Muscle of leg (tissue), 11 donors: ENCODE data around the gene SETX. TPM values are rescaled to one million over a fixed set of nuclear protein-coding genes. Genes with fewer than 3 reads are reported as not detected.
A peak's percentile ranks its signal among the peaks of the same experiment; 100 is the strongest.

Experiments used
- DNase-seq: peaks from one replicate; pipeline ENCODE4 v3.0.0; 2013
- H3K27ac ChIP-seq: one replicate; pipeline ENCODE4 v1.5.1; 2013; ENCODE audit warnings: mild to moderate bottlenecking, low read length, control low read depth
- H3K27me3 ChIP-seq: one replicate; pipeline ENCODE4 v1.6.1; 2013; ENCODE audit warnings: low read length; ENCODE audit not compliant: control insufficient read depth, insufficient read depth
- H3K36me3 ChIP-seq: one replicate; pipeline ENCODE4 v1.6.1; 2013; ENCODE audit warnings: low read length; ENCODE audit not compliant: control insufficient read depth, insufficient read depth
- H3K4me1 ChIP-seq: one replicate; pipeline ENCODE4 v1.6.1; 2013; ENCODE audit warnings: low read length; ENCODE audit not compliant: control insufficient read depth, insufficient read depth
- H3K4me3 ChIP-seq: one replicate; pipeline ENCODE4 v1.5.1; 2013; ENCODE audit warnings: low read length, control low read depth
- H3K9me3 ChIP-seq: replicated peaks from 2 replicates; pipeline ENCODE4 v1.6.1; 2013; ENCODE audit warnings: low read depth, low read length; ENCODE audit not compliant: control insufficient read depth
- WGBS: methylation state at CpG from one replicate; pipeline ENCODE4 v1.1.5; 2013; ENCODE audit warnings: missing lambda C conversion rate; ENCODE audit not compliant: insufficient coverage; 5-methylcytosine and 5-hydroxymethylcytosine counted together
- polyA plus RNA-seq, 8 donors: library from polyadenylated mRNA; unstranded; fragments of 120-200 nt; gene quantifications; one replicate each; pipeline versions ENCODE4 v1.2.1 to v1.2.3, GENCODE V29; 2013; ENCODE audit warnings: inconsistent platforms in 1 of 8, low replicate concordance in 1 of 8; ENCODE audit not compliant: insufficient read length in 8 of 8, insufficient read depth in 1 of 8
- total RNA-seq: library from RNA; stranded (reverse); fragments of 120-200 nt; gene quantifications from one replicate; pipeline ENCODE4 v1.2.4, GENCODE V29; 2013

SETX gene
- total and polyA plus RNA-seq, 9 donors = 24.4 to 37.5 (median 29.7) TPM

DNA sequence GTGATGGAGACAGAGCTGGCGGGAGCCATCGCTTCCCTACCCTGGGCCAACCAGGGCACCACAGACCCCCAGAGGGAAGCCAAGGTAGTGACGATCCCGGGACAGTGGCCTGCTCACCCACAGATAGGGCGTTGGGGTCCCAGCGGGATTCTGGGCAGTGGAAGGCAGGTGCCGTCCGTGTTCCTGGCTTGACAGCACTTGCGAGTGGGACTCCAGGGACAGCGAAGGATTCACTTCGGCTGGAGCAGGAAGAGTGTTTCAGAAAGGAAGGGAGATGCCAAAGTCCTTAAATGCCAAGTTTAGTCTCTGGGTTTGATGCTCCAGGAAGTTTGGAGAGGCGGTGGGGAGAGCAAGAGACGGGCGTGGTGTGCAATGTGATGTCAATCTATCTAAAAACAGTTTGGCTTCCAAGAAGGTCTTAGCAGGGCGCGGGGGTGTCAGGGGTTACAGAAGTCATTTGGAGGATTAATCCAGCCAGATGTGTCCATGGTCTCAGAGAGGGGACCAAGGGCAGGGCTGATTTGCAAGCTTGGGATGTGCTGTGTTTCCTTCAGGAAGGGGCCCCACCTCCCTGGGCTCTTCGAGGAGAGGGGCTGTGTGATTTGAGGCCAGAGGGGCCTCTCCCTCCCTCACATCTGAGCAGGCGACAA, 118.0 kb downstream of the SETX start:
- Histone ChIP-seq H3K27me3 (peaks cover 67% of the 10 kb centered on the region), H3K4me3 (no peak overlapping the region), H3K4me1 (peaks cover 34% of the 10 kb centered on the region), H3K9me3 (no peaks in the 10 kb centered on the region), H3K27ac (no peak overlapping the region), H3K36me3 (no peaks in the 10 kb centered on the region)
- no peak for DNase-seq
- 37% methylated on average over 17 of the region's 18 CpGs for WGBS

- Histone ChIP-seq H3K9me3 (no peaks in the 10 kb centered on the region), H3K27ac (no peak overlapping the region), H3K27me3 (peaks cover 61% of the 10 kb centered on the region), H3K4me3 (no peak overlapping the region), H3K4me1 (peaks cover 29% of the 10 kb centered on the region), H3K36me3 (no peaks in the 10 kb centered on the region)
- 23% methylated on average over 11 of the region's 19 CpGs for WGBS
- DNase-seq = peak; percentile 80
These were observed 118.7 kb downstream of the SETX start for GRCh38 chr9:132235894-132236661.

- H3K36me3 ChIP-seq = no peaks in the 10 kb centered on the region
- H3K27me3 ChIP-seq = peaks cover 57% of the 10 kb centered on the region
- no peaks in the 10 kb centered on the region for H3K9me3 ChIP-seq
- no peak overlapping the region for H3K4me3 ChIP-seq
- DNase-seq = no peak
- WGBS = 55% methylated on average over 6 of the region's 9 CpGs
- H3K4me1 ChIP-seq = peaks cover 22% of the 10 kb centered on the region
- H3K27ac ChIP-seq = no peak overlapping the region
These were observed 119.7 kb downstream of the SETX start for GRCh38 chr9:132235125-132235524.

GRCh38 chr9:132234535-132234934, 120.3 kb downstream of the SETX start:
- Histone ChIP-seq H3K27me3 (peaks cover 58% of the 10 kb centered on the region), H3K4me3 (no peak overlapping the region), H3K9me3 (no peaks in the 10 kb centered on the region), H3K27ac (no peak overlapping the region), H3K4me1 (peaks cover 18% of the 10 kb centered on the region), H3K36me3 (no peaks in the 10 kb centered on the region)
- peak; percentile 42 for DNase-seq
- 16% methylated on average over 12 of the region's 12 CpGs for whole genome bisulfite sequencing

DNA sequence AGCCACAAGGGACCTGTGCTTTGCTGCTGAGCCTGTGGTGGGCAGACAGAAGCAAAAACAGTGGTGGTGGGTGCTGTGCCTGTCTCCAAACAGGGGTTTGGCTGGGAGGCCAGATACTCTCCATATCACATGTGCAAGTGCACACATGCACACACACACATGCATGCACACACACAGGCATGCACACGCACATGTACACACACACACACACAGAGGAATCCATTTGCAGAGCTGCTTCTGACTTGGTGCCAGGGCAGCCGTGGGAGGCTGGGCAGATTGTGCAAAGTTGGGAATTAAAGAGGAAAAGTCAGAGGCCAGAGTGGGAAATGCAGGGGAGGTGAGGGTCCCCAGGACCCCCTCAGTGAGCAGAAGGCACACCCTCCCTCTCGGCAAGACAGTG, 121.6 kb downstream of the SETX start:
- 80% methylated on average over 1 of the region's 3 CpGs for WGBS
- DNase-seq = no peak
- Histone ChIP-seq H3K36me3 (no peaks in the 10 kb centered on the region), H3K9me3 (no peaks in the 10 kb centered on the region), H3K27ac (no peak overlapping the region), H3K4me1 (peaks cover 18% of the 10 kb centered on the region), H3K27me3 (peaks cover 52% of the 10 kb centered on the region), H3K4me3 (no peak overlapping the region)

GRCh38 chr9:132232522-132232921, 122.3 kb downstream of the SETX start:
- H3K27me3 ChIP-seq = peaks cover 56% of the 10 kb centered on the region
- H3K9me3 ChIP-seq = no peaks in the 10 kb centered on the region
- peaks cover 18% of the 10 kb centered on the region for H3K4me1 ChIP-seq
- DNase-seq = no peak
- no peaks in the 10 kb centered on the region for H3K36me3 ChIP-seq
- no peak overlapping the region for H3K4me3 ChIP-seq
- no peak overlapping the region for H3K27ac ChIP-seq
- 76% methylated on average over 2 of the region's 3 CpGs for WGBS

GRCh38 chr9:132231019-132231701, 123.6 kb downstream of the SETX start:
- 51% methylated on average over 20 of the region's 20 CpGs for WGBS
- no peaks in the 10 kb centered on the region for H3K36me3 ChIP-seq
- no peaks in the 10 kb centered on the region for H3K9me3 ChIP-seq
- DNase-seq = no peak
- peaks cover 48% of the 10 kb centered on the region for H3K27me3 ChIP-seq
- peaks cover 12% of the 10 kb centered on the region for H3K4me1 ChIP-seq
- no peak overlapping the region for H3K4me3 ChIP-seq
- no peak overlapping the region for H3K27ac ChIP-seq

- Histone ChIP-seq H3K4me1 (peaks cover 10% of the 10 kb centered on the region), H3K27ac (no peak overlapping the region), H3K4me3 (no peak overlapping the region), H3K36me3 (no peaks in the 10 kb centered on the region), H3K27me3 (peaks cover 48% of the 10 kb centered on the region), H3K9me3 (no peaks in the 10 kb centered on the region)
- 47% methylated on average over 2 of the region's 4 CpGs for WGBS
- no peak for DNase-seq
These were observed 124.2 kb downstream of the SETX start for GRCh38 chr9:132230605-132231004.

DNA sequence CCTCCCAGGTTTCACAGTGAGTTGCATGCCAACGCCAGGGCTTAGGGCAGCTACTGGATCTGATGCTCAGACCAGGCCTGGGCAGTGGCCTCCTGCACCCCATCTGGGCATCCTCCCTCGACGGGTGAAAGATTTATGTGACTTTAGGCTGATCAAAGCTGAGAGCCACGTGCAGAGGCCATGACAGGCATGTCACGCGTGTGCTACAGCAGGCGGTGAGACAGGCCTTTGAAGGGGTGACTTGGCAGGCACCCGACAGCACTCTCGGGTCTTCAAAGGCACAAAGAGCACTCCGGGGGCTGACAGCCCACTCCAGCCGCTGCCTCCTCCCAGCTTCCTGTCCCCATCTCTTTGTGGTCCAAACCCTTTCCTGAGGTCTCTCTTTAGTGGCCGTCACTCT, 126.7 kb downstream of the SETX start:
- no peak overlapping the region for H3K27ac ChIP-seq
- H3K27me3 ChIP-seq = peaks cover 30% of the 10 kb centered on the region
- H3K9me3 ChIP-seq = no peaks in the 10 kb centered on the region
- no peak for DNase-seq
- H3K4me1 ChIP-seq = no peaks in the 10 kb centered on the region
- 31% methylated on average over 12 of the region's 12 CpGs for WGBS
- H3K4me3 ChIP-seq = no peak overlapping the region
- H3K36me3 ChIP-seq = no peaks in the 10 kb centered on the region
